Breast epithelium (tissue), 3 donors: Measurements from ENCODE around the gene GALNT5.

Source experiments
- CTCF ChIP-seq, 3 donors: fragments of 450-650 bp; IDR thresholded peaks; one replicate each; pipeline ENCODE4 v1.5.1; 2016 to 2017; ENCODE audit warnings: antibody characterized with exemption in 3 of 3, mild to moderate bottlenecking in 3 of 3, moderate library complexity in 3 of 3
- POLR2AphosphoS5 ChIP-seq, 3 donors: sonication (generic); formaldehyde crosslinking; IDR thresholded peaks; one replicate each; pipeline ENCODE4 v1.6.1; 2017; ENCODE audit warnings: antibody characterized with exemption in 3 of 3

GRCh38 chr2:157327200-157327599, 69.7 kb downstream of the GALNT5 start:
- TF ChIP-seq CTCF (IDR thresholded peaks at IDR 0.05) (no peak), POLR2AphosphoS5 (IDR thresholded peaks at IDR 0.05) (no peak)
